GM21619 (cell line): ENCODE data around the gene NPIPA8.
"Not testable (repeated sequence)": the region's sequence is repeated elsewhere in the genome, so short reads cannot be mapped to it uniquely, and the experiment has no call there.

ENCODE experiments used
- ATAC-seq: cut with Tn5 transposase; IDR thresholded peaks from one replicate; pipeline ENCODE4 v1.9.1; 2021; ENCODE audit not compliant: unreplicated experiment

The NPIPA8 gene

DNA sequence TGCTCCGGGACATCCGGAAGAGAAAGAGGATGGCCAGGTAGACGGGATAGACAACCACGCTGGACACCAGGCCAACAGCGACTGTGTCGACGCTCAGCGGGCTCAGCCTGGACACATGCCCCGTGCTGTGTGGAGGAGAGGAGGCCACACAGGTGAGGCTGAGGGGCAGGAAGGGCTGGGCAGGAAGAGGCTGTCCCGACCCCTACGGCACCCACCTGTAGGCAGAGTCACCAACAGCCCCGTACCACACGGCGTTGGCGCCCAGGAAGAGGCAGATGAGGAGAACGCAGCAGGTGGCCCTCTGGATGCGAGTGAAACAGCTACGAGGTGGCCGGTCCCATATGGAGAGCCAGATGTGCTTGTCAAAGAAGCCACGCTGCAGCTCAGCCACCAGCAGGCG, at the start of gene NPIPA8:
Gene NPIPA8, minus strand, starts transcription at position 101 of the 400 bp plus-strand sequence. CDS start 4,074 bp downstream, outside the sequence.
- ATAC-seq, result not testable (repeated sequence)

DNA sequence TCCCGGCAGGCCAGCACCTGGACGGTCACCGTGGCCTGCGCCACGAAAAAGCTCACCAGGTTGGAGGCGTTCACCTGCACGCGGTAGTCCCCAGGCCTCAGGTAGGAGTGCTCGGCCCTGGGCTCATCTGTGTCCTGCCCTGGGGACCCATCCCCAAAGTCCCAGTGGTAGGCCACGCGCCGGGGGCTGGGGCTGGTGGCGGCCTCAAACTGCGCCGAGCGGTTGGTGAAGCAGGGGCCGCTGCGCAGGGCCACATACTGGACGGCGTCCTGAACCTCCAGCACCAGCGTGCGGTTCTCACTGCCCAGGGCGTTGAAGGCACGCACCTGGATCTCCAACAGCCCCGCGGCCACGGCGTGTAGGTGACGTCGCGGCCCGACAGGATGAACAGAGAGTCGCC, 48.7 kb upstream of the NPIPA8 start:
- not testable (repeated sequence) for ATAC-seq

GRCh38 chr16:18384869-18385268, 48.3 kb upstream of the NPIPA8 start:
- not testable (repeated sequence) for ATAC-seq

GRCh38 chr16:18384098-18384636, 47.6 kb upstream of the NPIPA8 start:
- ATAC-seq, result not testable (repeated sequence)

GRCh38 chr16:18382696-18383095, 46.2 kb upstream of the NPIPA8 start:
- ATAC-seq, result not testable (repeated sequence)

- ATAC-seq, result not testable (repeated sequence)
These were observed 11.2 kb upstream of the NPIPA8 start for GRCh38 chr16:18347742-18348141.

GRCh38 chr16:18346993-18347392, 10.5 kb upstream of the NPIPA8 start:
- ATAC-seq, result not testable (repeated sequence)

GRCh38 chr16:18344634-18345033, 8.1 kb upstream of the NPIPA8 start:
- not testable (repeated sequence) for ATAC-seq

DNA sequence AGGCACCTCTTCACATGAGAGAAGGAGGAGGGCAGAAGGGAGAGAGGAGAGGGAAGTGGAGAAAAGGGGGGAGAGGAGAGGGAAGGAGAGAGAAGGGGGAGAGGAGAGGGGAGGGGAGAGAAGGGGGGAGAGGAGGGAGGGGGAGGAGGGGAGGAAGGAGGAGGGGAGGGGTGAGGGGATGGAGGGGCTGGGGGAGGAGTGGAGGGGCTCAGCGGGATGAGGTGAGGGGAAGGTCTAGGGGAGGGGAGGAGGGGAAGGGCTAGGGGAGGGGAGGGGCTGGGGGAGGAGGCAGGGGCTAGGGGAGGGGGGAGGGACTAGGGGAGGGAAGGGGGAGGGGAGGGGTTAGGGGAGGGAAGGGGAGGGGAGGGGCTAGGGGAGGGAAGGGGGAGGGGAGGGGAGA, 5.5 kb upstream of the NPIPA8 start:
- ATAC-seq, result not testable (repeated sequence)

DNA sequence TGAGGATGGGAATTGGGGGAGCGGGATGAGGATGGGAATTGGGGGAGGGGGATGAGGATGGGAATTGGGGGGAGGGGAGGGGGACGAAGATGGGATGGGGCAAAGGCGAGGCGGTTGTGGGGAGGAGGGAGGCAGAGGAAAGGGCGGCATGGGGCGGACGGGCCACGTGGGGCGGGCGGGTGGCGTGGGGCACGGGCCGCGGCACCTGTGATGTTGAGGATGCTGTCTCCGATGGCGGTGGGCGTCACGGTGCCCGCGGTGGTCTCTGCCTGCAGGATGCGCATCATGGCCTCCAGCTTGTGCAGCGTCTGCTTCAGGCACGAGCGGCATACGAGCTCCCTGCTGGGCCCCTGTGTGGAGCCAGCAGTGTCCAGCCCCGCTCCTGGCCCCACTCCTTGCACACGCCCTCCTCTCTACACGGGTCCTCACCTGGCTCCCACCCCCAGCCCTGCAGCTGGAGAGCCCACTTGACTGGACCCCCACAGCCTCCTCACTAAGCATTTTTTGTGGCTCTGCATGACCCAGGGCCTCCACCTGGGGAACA, 5.0 kb upstream of the NPIPA8 start:
- not testable (repeated sequence) for ATAC-seq

DNA sequence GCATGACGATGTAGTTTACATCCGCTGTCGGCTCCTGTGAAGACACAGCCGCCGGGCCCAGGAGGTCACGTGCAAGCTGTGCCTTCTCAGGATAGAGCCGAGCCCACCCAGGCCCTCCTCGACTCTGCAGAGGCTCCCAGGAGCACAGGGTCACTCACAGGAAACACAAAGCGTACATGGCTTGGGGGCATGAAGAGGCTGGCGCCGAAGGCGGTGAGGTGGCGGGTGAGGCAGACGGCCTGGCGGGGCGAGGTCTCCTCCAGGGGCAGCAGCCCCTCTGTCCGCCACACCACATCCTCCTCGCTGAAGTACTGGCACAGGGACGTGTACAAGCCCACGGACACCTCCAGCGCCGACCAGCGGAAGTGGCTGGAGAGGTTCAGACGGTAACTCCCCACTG, 2.7 kb upstream of the NPIPA8 start:
- not testable (repeated sequence) for ATAC-seq

- not testable (repeated sequence) for ATAC-seq
These were observed 24.7 kb downstream of the NPIPA8 start for GRCh38 chr16:18311811-18312210.

DNA sequence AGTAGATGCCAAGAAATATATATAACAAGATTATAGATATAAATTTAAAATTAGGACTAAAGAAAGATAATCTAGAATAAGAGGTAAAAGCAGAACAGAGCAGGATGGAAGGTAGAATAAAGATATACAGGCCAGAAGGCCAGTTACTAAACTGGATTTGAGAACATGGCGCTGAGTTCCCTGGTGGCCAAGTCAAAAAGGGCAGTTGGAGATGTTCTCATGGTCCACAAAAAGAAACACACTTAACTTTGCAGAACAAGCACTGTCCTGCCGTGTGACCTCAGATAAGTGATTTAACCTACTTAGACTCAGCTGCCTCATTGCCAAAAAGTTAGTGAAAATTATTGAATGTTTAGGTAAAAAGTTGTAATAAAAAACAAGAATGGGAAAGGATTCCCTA, 27.4 kb downstream of the NPIPA8 start:
- ATAC-seq, result not testable (repeated sequence)

- not testable (repeated sequence) for ATAC-seq
These were observed 29.3 kb downstream of the NPIPA8 start for GRCh38 chr16:18307241-18307640.

DNA sequence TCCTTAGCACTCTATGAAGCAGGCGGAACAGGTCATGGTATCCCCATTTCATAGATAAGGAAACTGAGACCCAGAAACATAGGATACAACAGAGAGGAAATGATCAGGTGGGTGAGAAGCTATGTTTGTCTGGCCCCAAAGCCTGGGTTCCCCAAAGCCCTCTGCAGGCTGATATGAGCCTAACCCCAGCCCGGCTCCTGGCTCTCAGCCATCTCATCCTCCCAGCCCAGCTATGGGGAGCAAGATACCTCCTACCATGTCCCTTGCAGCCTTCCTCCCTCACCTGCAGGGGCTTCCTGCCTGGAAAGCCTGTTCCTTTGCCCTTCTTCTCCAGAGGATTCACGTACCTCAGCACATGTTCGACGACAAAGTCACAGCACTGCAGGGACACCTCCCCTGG, 30.5 kb downstream of the NPIPA8 start:
- not testable (repeated sequence) for ATAC-seq

GRCh38 chr16:18303059-18303706, 33.4 kb downstream of the NPIPA8 start:
- not testable (repeated sequence) for ATAC-seq

DNA sequence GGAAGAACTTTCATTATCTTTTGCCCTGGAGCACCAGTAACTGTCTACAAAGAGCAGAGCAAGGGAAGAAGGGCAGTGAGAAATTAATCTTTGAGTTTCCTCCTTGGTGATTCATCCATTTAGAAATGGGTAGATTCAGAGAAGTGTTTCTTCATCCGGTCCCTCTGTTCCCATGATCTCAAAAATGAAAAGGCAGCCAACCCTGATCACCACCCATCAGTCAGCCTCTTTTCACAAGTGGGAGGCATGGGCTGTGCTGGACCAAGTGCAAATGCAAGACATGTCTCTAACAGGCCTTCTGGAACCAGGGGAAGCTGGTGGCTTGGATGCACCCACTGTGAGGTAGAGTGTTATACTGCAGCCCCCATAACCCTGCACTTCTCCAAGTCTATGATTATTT, 38.8 kb downstream of the NPIPA8 start:
- ATAC-seq, result not testable (repeated sequence)

GRCh38 chr16:18296931-18297330, 39.6 kb downstream of the NPIPA8 start:
- ATAC-seq, result not testable (repeated sequence)

GRCh38 chr16:18294371-18294770, 42.2 kb downstream of the NPIPA8 start:
- ATAC-seq, result not testable (repeated sequence)

- not testable (repeated sequence) for ATAC-seq
These were observed 43.1 kb downstream of the NPIPA8 start for GRCh38 chr16:18293337-18293956.

DNA sequence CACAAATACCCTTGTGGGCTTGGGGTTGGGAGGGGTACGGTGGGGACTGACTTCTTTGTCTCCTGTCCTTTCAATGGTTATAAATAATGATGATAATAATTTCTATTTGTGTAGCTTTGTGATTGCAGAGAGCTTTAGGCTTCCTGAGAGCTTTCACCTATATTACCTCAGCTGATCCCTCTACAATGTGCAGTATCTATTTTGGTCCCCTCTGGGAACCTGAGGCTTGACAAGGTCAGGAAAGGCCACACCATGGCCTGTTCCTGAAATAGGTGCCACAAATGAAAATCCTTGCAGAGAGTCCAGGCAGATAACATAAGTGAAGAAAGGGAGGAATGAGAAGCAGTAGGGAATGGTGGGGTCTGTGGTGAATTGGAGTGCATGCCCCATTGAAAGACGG, 45.6 kb downstream of the NPIPA8 start:
- not testable (repeated sequence) for ATAC-seq

DNA sequence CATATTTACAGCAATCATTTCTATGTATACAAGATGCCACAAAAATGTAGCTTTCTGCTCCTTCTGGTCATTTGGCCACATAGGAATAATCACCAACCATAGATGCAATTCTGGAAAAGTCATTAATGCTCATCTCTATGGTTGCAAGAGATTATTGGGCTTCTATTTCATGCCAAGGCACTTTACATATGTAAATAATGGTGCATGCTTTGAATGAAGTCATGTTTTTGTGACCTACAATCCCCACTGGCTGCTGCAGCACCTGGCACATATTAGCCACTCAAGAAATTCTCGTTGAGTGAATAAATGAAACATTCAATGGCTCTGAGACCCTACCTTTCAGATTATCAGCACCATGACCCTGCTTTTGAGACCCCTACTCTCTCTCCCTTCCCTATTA, 50.2 kb downstream of the NPIPA8 start:
- not testable (repeated sequence) for ATAC-seq
